ENCODE data around the gene TTC3.

DNA sequence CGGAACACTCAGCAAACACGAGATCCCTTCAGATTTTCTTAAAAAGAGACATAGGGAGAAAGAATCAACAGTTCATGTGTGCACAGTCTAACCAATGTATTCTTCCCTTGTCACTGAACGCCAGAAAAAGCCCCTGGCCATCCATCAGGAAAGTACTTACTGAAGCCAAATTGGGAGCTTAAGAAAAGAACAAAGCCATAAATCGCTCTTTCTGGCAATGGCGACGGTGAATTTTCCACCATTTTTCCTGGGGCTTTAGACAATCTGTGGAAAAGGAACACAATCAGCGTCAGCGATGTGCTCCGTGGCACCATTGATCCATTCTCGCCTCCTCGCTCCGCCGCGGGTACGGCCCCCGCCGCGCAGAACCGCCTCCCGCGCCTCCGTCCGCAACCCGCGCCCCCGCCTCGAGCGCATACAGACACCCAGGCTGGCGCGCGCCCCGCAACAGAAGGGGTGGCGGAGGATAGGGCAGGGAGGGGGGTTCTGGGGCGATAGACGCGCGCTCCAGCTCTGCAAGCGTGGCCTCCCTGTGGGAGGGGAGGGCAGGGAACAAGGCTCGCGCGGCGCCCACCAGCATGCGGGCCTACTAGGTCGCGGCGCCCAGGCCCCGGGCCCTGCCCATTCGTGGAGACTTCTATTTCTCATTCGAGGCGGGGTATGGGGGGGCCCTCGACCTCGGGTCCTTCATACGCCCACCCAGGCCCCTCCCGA is 623 bp upstream of the TTC3 start:
- TF ChIP-seq POLR2A (IDR thresholded peaks at IDR 0.05; ENCODE audit: low read depth, low read length) (peak; percentile 74), TAF1 (IDR thresholded peaks at IDR 0.05; ENCODE audit: low read depth, low read length) (peak; percentile 47; the same call in 1 of the 2 replicates), POLR2AphosphoS5 (IDR thresholded peaks at IDR 0.05; ENCODE audit: low read depth, low read length) (no peak; the same call in 1 of the 2 replicates), PAX5 (IDR thresholded peaks at IDR 0.05; ENCODE audit: insufficient read depth, low read length, severe bottlenecking) (no peak), SPI1 (IDR thresholded peaks at IDR 0.05; ENCODE audit: low read depth, low read length) (no peak), POU2F2 (IDR thresholded peaks at IDR 0.05; ENCODE audit: low read depth, low read length) (no peak)

All from GM12891 (cell line).